NCI-H446 (cell line): ENCODE data around the gene SAFB.
A peak's percentile ranks its signal among the peaks of the same experiment; 100 is the strongest.
"Not testable (repeated sequence)": the region's sequence is repeated elsewhere in the genome, so short reads cannot be mapped to it uniquely, and the experiment has no call there.

Experiments used
- DNase-seq, 2 experiments: peaks; one replicate each; lab custom pipeline; 2025; lab: John Stamatoyannopoulos, UW

The SAFB gene

GRCh38 chr19:5686326-5686646 lies 63.4 kb downstream of the SAFB start:
- no peak for DNase-seq

- DNase-seq: peak; percentile 93 to 98
Measured at GRCh38 chr19:5686647-5687359, 63.9 kb downstream of the SAFB start.

GRCh38 chr19:5687360-5688198 lies 64.7 kb downstream of the SAFB start:
- DNase-seq: no peak

GRCh38 chr19:5688262-5688881 lies 65.5 kb downstream of the SAFB start:
- not testable (repeated sequence) for DNase-seq

GRCh38 chr19:5690125-5690954 lies 67.5 kb downstream of the SAFB start, which contains the start of gene RPL36:
TSS of gene RPL36 (plus strand) at chr19:5690295. CDS start at chr19:5690508, 213 bp downstream.
- peak; percentile 94 to 99 for DNase-seq

GRCh38 chr19:5690955-5691821 lies 68.3 kb downstream of the SAFB start:
- DNase-seq: peak in 1 of 2 experiments; percentile 74

- DNase-seq: peak in 1 of 2 experiments; percentile 29
Measured at GRCh38 chr19:5691822-5692722, 69.2 kb downstream of the SAFB start.

- no peak for DNase-seq
Measured at GRCh38 chr19:5692723-5693194, 69.9 kb downstream of the SAFB start.

GRCh38 chr19:5693195-5694166 lies 70.6 kb downstream of the SAFB start:
- DNase-seq: no peak

- no peak for DNase-seq
Measured at GRCh38 chr19:5694167-5694955, 71.5 kb downstream of the SAFB start.

GRCh38 chr19:5694956-5695648 lies 72.2 kb downstream of the SAFB start:
- DNase-seq: no peak

GRCh38 chr19:5695649-5696195 lies 72.8 kb downstream of the SAFB start:
- DNase-seq: no peak

- no peak for DNase-seq
Measured at GRCh38 chr19:5696196-5697021, 73.5 kb downstream of the SAFB start.

- no peak for DNase-seq
Measured at GRCh38 chr19:5697022-5697889, 74.4 kb downstream of the SAFB start.
